Thoracic aorta (tissue), 2 donors: ENCODE measurements around the gene TBRG4. TPM values are rescaled to one million over a fixed set of nuclear protein-coding genes. Genes with fewer than 3 reads are reported as not detected.

Experiments
- ATAC-seq: fragments of 150-250 bp; one replicate; pipeline ENCODE4 v1.8.0; 2017; ENCODE audit warnings: low read depth; ENCODE audit not compliant: insufficient number of reproducible peaks, low FRiP score
- DNase-seq: peaks from one replicate; pipeline ENCODE4 v3.0.0-alpha.2; 2020; ENCODE audit warnings: low spot score
- H3K27ac ChIP-seq, 2 donors: fragments of 200-600 bp; sonication (generic); 1 replicate in 1 of 2; 2 replicates in 1 of 2; pipeline ENCODE4 v1.5.1; 2016; ENCODE audit warnings: mild to moderate bottlenecking in 2 of 2, moderate library complexity in 2 of 2
- H3K27me3 ChIP-seq: fragments of 200-600 bp; sonication (generic); replicated peaks from 2 replicates; pipeline ENCODE4 v1.6.0; 2016; ENCODE audit warnings: mild to moderate bottlenecking; ENCODE audit not compliant: insufficient read depth
- H3K36me3 ChIP-seq: fragments of 200-600 bp; sonication (generic); one replicate; pipeline ENCODE4 v1.5.1; 2016
- H3K4me1 ChIP-seq, 2 donors: fragments of 200-600 bp; sonication (generic); 1 replicate in 1 of 2; 2 replicates in 1 of 2; pipeline versions ENCODE4 v1.5.1 to v1.6.0; 2016; ENCODE audit warnings: low read depth in 2 of 2, mild to moderate bottlenecking in 1 of 2; ENCODE audit not compliant: control insufficient read depth in 1 of 2
- H3K4me3 ChIP-seq: fragments of 200-600 bp; sonication (generic); 2 replicates; pipeline ENCODE4 v1.5.1; 2016; ENCODE audit warnings: mild to moderate bottlenecking
- H3K9me3 ChIP-seq: fragments of 200-600 bp; sonication (generic); 2 replicates; pipeline ENCODE4 v1.5.1; 2016
- total RNA-seq, 2 donors: library from RNA; depleted of rRNA; stranded (reverse); fragments of >200 nt; gene quantifications; one replicate each; pipeline versions ENCODE4 v1.1.0 to v1.2.3, GENCODE V29; 2016
- TF ChIP-seq, protein P1 (sequence below): fragments of 200-600 bp; sonication (generic); IDR thresholded peaks from one replicate; pipeline ENCODE4 v1.5.1; 2019; ENCODE audit warnings: antibody characterized with exemption

TBRG4 gene
- total RNA-seq, 2 donors from 2014 or later = 47.8 to 67.1 TPM

DNA sequence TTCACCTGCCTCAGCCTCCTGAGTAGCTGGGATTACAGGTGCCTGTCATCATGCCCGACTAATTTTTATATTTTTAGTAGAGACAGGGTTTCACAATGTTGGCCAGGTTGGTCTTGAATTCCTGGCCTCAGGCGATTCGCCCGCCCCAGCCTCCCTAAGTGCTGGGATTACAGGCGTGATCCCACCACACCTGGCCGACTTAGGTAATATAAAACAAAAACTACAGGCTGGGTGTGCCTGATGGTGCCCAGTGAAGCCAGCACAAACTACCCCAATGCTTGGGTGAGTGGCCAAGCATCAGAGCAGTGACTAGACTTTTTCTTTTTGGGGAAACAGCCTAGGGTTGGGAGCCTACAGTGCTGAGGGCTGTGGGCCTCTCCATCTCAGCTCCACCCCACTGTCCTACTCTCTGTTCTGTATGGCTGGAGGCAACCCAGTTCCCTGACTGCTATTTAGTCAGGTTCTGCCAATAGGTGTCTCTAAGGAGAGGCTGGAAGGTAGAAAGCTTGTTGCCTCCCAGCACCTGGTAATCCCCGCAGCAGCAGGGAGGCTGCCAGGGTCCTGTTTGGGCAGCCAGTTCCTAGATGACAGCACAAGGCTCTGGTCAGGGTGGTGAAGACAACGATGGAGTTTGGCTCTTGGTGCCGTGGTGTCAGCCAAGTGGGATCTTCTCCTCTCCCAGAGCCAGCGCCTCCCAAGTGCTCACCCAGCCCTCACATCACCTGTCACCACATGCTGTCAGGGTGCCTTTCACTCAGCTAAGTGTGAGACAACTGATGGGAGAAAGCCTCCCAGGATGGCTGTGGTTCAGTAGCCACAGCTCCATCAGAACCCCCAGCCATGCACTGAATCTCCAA lies 12.3 kb downstream of the TBRG4 start:
- DNase-seq = no peak
- no peaks in the 10 kb centered on the region for H3K4me1 ChIP-seq
- no peak overlapping the region for H3K27ac ChIP-seq
- ATAC-seq = no peak
- no peaks in the 10 kb centered on the region for H3K9me3 ChIP-seq
- H3K27me3 ChIP-seq = no peaks in the 10 kb centered on the region
- TF ChIP-seq, protein P1, sequence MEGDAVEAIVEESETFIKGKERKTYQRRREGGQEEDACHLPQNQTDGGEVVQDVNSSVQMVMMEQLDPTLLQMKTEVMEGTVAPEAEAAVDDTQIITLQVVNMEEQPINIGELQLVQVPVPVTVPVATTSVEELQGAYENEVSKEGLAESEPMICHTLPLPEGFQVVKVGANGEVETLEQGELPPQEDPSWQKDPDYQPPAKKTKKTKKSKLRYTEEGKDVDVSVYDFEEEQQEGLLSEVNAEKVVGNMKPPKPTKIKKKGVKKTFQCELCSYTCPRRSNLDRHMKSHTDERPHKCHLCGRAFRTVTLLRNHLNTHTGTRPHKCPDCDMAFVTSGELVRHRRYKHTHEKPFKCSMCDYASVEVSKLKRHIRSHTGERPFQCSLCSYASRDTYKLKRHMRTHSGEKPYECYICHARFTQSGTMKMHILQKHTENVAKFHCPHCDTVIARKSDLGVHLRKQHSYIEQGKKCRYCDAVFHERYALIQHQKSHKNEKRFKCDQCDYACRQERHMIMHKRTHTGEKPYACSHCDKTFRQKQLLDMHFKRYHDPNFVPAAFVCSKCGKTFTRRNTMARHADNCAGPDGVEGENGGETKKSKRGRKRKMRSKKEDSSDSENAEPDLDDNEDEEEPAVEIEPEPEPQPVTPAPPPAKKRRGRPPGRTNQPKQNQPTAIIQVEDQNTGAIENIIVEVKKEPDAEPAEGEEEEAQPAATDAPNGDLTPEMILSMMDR = no peak
- H3K4me3 ChIP-seq = no peak overlapping the region
- peaks cover 47% of the 10 kb centered on the region for H3K36me3 ChIP-seq

DNA sequence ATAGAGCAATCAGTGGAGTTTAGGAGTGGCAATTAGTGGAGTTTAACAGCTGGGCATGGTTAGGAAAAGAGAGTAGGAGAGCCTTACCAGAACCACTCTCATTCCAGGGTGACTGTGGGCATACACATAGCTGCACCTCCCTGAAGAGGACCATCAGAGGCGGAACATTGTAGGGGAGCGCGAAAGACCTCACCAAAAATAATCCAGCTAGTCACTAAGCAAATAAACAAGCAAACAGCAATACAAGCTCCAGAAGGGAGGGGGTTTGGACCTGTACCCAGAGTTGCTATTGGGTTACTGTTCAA lies 18.6 kb downstream of the TBRG4 start:
- DNase-seq (no peak), ATAC-seq (no peak)
- no peaks in the 10 kb centered on the region for H3K9me3 ChIP-seq
- no peaks in the 10 kb centered on the region for H3K27me3 ChIP-seq
- no peak overlapping the region for H3K4me3 ChIP-seq
- no peaks in the 10 kb centered on the region for H3K36me3 ChIP-seq
- TF ChIP-seq, protein P1 = no peak
- H3K4me1 ChIP-seq = peaks cover 4 to 6% of the 10 kb centered on the region in 2 donors
- no peak overlapping the region for H3K27ac ChIP-seq

DNA sequence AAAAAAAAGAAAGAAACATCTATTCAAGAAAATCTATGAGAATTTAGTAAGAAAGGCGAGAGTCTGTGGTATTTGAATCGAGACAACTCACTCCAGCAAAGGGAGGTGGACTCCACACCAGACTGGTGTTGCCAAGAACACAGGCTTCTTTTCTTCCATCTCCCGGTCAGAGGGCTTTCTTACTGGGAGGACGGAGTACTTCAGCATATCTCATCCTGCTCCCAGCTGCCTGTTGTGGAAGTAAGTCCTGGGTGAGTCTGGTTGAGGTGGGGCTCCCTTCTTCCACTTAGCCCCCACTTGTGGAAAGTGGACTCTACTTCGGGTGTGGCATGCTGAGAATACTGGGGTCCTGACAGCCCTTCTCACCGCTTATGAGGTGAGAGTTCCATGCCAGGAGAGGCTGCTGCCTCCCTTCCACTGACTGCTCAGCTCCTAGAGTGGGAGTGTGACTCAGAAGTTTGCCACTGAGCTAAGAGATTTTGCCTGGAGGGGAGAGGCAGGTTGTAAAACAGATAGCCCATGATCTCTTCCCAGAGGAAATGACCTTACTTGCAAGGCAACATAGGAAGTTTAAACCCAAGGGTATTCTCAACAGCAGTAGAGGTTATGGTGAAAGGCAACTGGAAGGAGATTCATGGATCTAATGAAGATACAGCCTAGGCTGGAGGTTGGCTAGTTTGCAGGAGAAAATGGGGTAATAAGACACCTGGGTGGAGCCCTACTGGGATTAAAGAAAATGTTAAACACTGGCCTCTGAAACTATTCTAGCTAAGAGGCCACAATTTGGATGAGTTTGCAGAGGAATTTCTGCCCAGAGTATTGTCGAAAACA lies 19.2 kb downstream of the TBRG4 start:
- ATAC-seq = no peak

DNA sequence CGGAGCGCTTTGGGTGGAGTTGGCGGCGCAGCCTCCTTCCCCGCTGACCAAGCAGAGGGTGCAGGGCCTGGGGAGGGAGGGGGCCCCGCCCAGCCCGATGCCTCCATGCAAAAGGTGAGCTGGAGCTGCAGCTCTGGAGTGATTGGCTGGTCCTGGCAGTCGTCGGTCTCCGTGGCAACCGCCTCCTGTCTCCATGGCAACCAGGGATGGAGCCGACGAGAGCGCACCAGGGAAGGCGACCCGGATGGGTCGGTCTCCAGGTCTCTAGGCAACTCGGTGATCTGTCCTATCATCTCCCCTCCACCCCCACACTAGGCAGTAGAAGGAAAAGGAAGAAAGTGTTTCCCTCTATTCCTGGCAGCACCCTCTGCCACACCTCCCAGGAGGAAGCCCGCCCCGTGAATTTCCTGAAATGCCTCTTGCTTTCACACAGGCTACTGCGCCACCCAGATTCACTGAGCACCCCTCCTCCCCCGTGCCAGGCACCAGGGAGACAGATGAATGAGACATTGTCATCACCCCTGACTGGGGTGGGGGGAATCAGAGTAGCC lies 22.1 kb downstream of the TBRG4 start:
- Histone ChIP-seq H3K27ac (peak overlapping the region; percentile 78 to 79), H3K9me3 (no peaks in the 10 kb centered on the region), H3K36me3 (no peaks in the 10 kb centered on the region), H3K4me1 (peaks cover 4 to 11% of the 10 kb centered on the region in 2 donors), H3K27me3 (no peaks in the 10 kb centered on the region), H3K4me3 (peak overlapping the region; percentile 78)
- TF ChIP-seq, protein P1 = no peak
- ATAC-seq (no peak), DNase-seq (no peak)

More for the DNA sequence above, 19.2 kb downstream of the TBRG4 start:
- peaks cover 4 to 11% of the 10 kb centered on the region in 2 donors for H3K4me1 ChIP-seq
- H3K27ac ChIP-seq = no peak overlapping the region
- H3K36me3 ChIP-seq = no peaks in the 10 kb centered on the region
- no peak for DNase-seq
- H3K9me3 ChIP-seq = no peaks in the 10 kb centered on the region
- TF ChIP-seq, protein P1 = no peak
- H3K4me3 ChIP-seq = no peak overlapping the region
- H3K27me3 ChIP-seq = no peaks in the 10 kb centered on the region

DNA sequence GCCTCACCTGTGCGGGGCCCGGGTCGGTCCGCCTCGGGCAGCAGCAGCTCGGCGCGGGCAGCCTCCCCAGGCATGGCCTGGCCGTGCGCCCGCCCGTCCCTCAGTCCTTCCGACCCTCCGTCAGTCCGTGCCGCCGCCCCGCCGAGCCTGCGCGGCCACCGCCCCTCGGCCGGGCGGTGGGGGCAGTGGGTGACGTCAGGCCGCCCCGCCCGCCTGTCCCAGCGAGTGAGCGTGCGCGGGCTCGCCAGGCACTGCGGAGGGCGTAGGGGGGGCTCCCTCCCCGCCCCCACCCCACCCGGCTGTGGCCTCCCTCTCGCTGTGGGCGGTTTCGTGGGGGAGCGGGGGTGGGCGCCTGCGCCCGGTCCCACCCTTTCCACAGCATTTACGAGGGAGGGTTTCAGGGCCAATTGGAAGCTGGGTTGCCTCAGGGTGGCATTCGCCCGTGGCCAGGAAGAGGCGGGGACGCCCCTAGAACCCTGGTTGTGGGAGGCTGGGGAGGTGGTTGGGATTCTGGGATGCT lies 22.6 kb downstream of the TBRG4 start, which contains the start of gene NACAD:
Gene NACAD, minus strand, starts transcription at position 149 of the 520 bp plus-strand sequence. Its CDS starts 75 bp downstream, at position 74.
- Histone ChIP-seq H3K27me3 (no peaks in the 10 kb centered on the region), H3K36me3 (no peaks in the 10 kb centered on the region), H3K9me3 (no peaks in the 10 kb centered on the region), H3K4me3 (peak within 1 kb of the TSS; percentile 78), H3K4me1 (peaks cover 4 to 11% of the 10 kb centered on the region in 2 donors), H3K27ac (peak within 1 kb of the TSS; percentile 78 to 79)
- TF ChIP-seq, protein P1 = no peak
- ATAC-seq (peak; percentile 60), DNase-seq (no peak)
